MM.1S (cell line): ENCODE data around the gene CLTA.
"Not testable (repeated sequence)": the region's sequence is repeated elsewhere in the genome, so short reads cannot be mapped to it uniquely, and the experiment has no call there.

ENCODE experiments used
- DNase-seq: peaks from one replicate; pipeline ENCODE4 v3.0.0-alpha.2; 2015
- H2AFZ ChIP-seq: fragments of 300-600 bp; sonication (generic); 2 replicates; pipeline ENCODE4 v1.6.0; 2016; ENCODE audit warnings: antibody characterized with exemption, low read length
- H3F3A ChIP-seq: fragments of 300-600 bp; sonication (generic); 2 replicates; pipeline ENCODE4 v1.6.1; 2016; ENCODE audit warnings: mild to moderate bottlenecking, antibody characterized with exemption, low read length, moderate library complexity, mixed read lengths; ENCODE audit not compliant: insufficient read depth
- H3K27ac ChIP-seq: fragments of 300-600 bp; sonication (generic); 2 replicates; pipeline ENCODE4 v1.5.1; 2016; ENCODE audit warnings: mild to moderate bottlenecking, low read length
- H3K27me3 ChIP-seq: fragments of 300-600 bp; sonication (generic); replicated peaks from 2 replicates; pipeline ENCODE4 v1.6.0; 2016; ENCODE audit warnings: low read length; ENCODE audit not compliant: insufficient read depth
- H3K36me3 ChIP-seq: fragments of 300-600 bp; sonication (generic); replicated peaks from 2 replicates; pipeline ENCODE4 v1.6.1; 2016; ENCODE audit warnings: mild to moderate bottlenecking, low read length, mixed read lengths; ENCODE audit not compliant: insufficient read depth
- H3K4me1 ChIP-seq: fragments of 300-600 bp; sonication (generic); 2 replicates; pipeline ENCODE4 v1.6.1; 2016; ENCODE audit warnings: low read length, mixed read lengths
- H3K4me2 ChIP-seq: fragments of 300-600 bp; sonication (generic); 2 replicates; pipeline ENCODE4 v1.6.0; 2016; ENCODE audit warnings: low read depth, low read length
- H3K4me3 ChIP-seq: fragments of 300-600 bp; sonication (generic); 2 replicates; pipeline ENCODE4 v1.5.1; 2016; ENCODE audit warnings: low read length, mixed read lengths
- H3K79me2 ChIP-seq: fragments of 300-600 bp; sonication (generic); 2 replicates; pipeline ENCODE4 v1.6.1; 2016; ENCODE audit warnings: mixed run types, low read length, mixed read lengths
- H3K9ac ChIP-seq: fragments of 300-600 bp; sonication (generic); 2 replicates; pipeline ENCODE4 v1.6.1; 2016; ENCODE audit warnings: low read length, mixed read lengths
- H3K9me2 ChIP-seq: fragments of 300-600 bp; sonication (generic); replicated peaks from 2 replicates; pipeline ENCODE4 v1.6.1; 2016; ENCODE audit warnings: mild to moderate bottlenecking, low read length, mixed read lengths; ENCODE audit not compliant: insufficient read depth
- H3K9me3 ChIP-seq: fragments of 300-600 bp; sonication (generic); replicated peaks from 2 replicates; pipeline ENCODE4 v1.6.1; 2016; ENCODE audit warnings: mild to moderate bottlenecking, low read length, mixed read lengths; ENCODE audit not compliant: insufficient read depth
- H4K20me1 ChIP-seq: fragments of 300-600 bp; sonication (generic); 2 replicates; pipeline ENCODE4 v1.6.1; 2016; ENCODE audit warnings: mild to moderate bottlenecking, low read length, moderate library complexity, mixed read lengths; ENCODE audit not compliant: insufficient read depth
- CTCF ChIP-seq: fragments of 300-600 bp; sonication (generic); IDR thresholded peaks from 2 replicates; pipeline ENCODE4 v1.5.1; 2016; ENCODE audit warnings: antibody characterized with exemption, low read length, mixed read lengths
- EZH2 ChIP-seq: fragments of 300-600 bp; sonication (generic); optimal IDR thresholded peaks from 2 replicates; pipeline ENCODE3; 2017; ENCODE audit warnings: low read depth, mild to moderate bottlenecking, antibody characterized with exemption, low read length, mixed read lengths
- EZH2phosphoT487 ChIP-seq: fragments of 300-600 bp; sonication (generic); IDR thresholded peaks from 2 replicates; pipeline ENCODE4 v1.6.1; 2018; ENCODE audit warnings: antibody characterized with exemption, low read length

The CLTA gene

GRCh38 chr9:36177571-36177970 is 13.2 kb upstream of the CLTA start:
- Histone ChIP-seq H3K79me2 (no peaks in the 10 kb centered on the region), H2AFZ (no peak overlapping the region), H3K9ac (no peak overlapping the region), H3K36me3 (no peaks in the 10 kb centered on the region), H3K27ac (no peak overlapping the region), H3K9me3 (no peaks in the 10 kb centered on the region), H3F3A (no peaks in the 10 kb centered on the region), H3K27me3 (no peaks in the 10 kb centered on the region), H3K4me2 (no peak overlapping the region), H4K20me1 (no peaks in the 10 kb centered on the region), H3K4me1 (no peaks in the 10 kb centered on the region), H3K9me2 (no peaks in the 10 kb centered on the region), H3K4me3 (no peak overlapping the region)
- TF ChIP-seq EZH2 (no peak), CTCF (no peak), EZH2phosphoT487 (no peak)
- DNase-seq, result no peak

GRCh38 chr9:36180243-36180642 is 10.5 kb upstream of the CLTA start:
- not testable (repeated sequence) for H3K27me3 ChIP-seq, H3K79me2 ChIP-seq, DNase-seq

GRCh38 chr9:36187414-36187813 is 3.3 kb upstream of the CLTA start:
- Histone ChIP-seq H3K4me2 (no peak overlapping the region), H3K4me3 (no peak overlapping the region), H3K9me2 (no peaks in the 10 kb centered on the region)

More at GRCh38 chr9:36180243-36180642, 10.5 kb upstream of the CLTA start:
- H3F3A ChIP-seq, H3K27ac ChIP-seq, H3K9me3 ChIP-seq, H3K36me3 ChIP-seq, H4K20me1 ChIP-seq, H2AFZ ChIP-seq, H3K4me2 ChIP-seq, H3K4me1 ChIP-seq, H3K4me3 ChIP-seq, H3K9ac ChIP-seq, H3K9me2 ChIP-seq: not testable (repeated sequence)

GRCh38 chr9:36188212-36188611 is 2.5 kb upstream of the CLTA start:
- Histone ChIP-seq H3K4me2 (no peak overlapping the region), H3K27me3 (no peaks in the 10 kb centered on the region), H3K9ac (no peak overlapping the region), H3K4me1 (peaks cover 26% of the 10 kb centered on the region), H3K9me2 (no peaks in the 10 kb centered on the region), H3F3A (no peaks in the 10 kb centered on the region), H2AFZ (no peak overlapping the region), H3K36me3 (no peaks in the 10 kb centered on the region), H3K9me3 (no peaks in the 10 kb centered on the region), H4K20me1 (peaks cover 15% of the 10 kb centered on the region), H3K27ac (no peak overlapping the region), H3K79me2 (peaks cover 25% of the 10 kb centered on the region), H3K4me3 (no peak overlapping the region)
- no peak for DNase-seq
- TF ChIP-seq CTCF (no peak), EZH2 (no peak), EZH2phosphoT487 (no peak)

More at GRCh38 chr9:36187414-36187813, 3.3 kb upstream of the CLTA start:
- no peaks in the 10 kb centered on the region for H3K9me3 ChIP-seq
- peaks cover 7% of the 10 kb centered on the region for H4K20me1 ChIP-seq
- peaks cover 18% of the 10 kb centered on the region for H3K4me1 ChIP-seq
- no peaks in the 10 kb centered on the region for H3K36me3 ChIP-seq
- peaks cover 17% of the 10 kb centered on the region for H3K79me2 ChIP-seq
- H3F3A ChIP-seq, result no peaks in the 10 kb centered on the region
- no peak overlapping the region for H3K9ac ChIP-seq
- no peaks in the 10 kb centered on the region for H3K27me3 ChIP-seq
- H2AFZ ChIP-seq, result no peak overlapping the region
- no peak overlapping the region for H3K27ac ChIP-seq
- TF ChIP-seq CTCF (no peak), EZH2 (no peak), EZH2phosphoT487 (no peak)
- peak; percentile 31 for DNase-seq
